ENCODE data around the gene IFIT3. TPM values are rescaled to one million over a fixed set of nuclear protein-coding genes. Genes with fewer than 3 reads are reported as not detected.
A peak's percentile ranks its signal among the peaks of the same experiment; 100 is the strongest.

The IFIT3 gene
- total and polyA plus RNA-seq, 2 experiments from 2014 or later: 10.4 to 10.9 TPM

- Histone ChIP-seq H3F3A (ENCODE audit: insufficient read depth) (peaks cover 18% of the 10 kb centered on the region), H3K9me2 (ENCODE audit: insufficient read depth) (no peaks in the 10 kb centered on the region), H3K4me1 (ENCODE audit: insufficient read depth) (peaks cover 27% of the 10 kb centered on the region), H3K36me3 (ENCODE audit: low read depth) (no peaks in the 10 kb centered on the region), H3K27ac (peak overlapping the region; percentile 94), H4K20me1 (ENCODE audit: insufficient read depth) (no peaks in the 10 kb centered on the region), H3K9ac (no peak overlapping the region), H3K4me2 (ENCODE audit: unreplicated experiment) (peak overlapping the region; percentile 52), H2AFZ (no peak overlapping the region), H3K27me3 (replicated peaks; ENCODE audit: insufficient read depth) (no peaks in the 10 kb centered on the region), H3K9me3 (ENCODE audit: low read depth) (no peaks in the 10 kb centered on the region), H3K4me3 (no peak overlapping the region), H3K79me2 (ENCODE audit: insufficient read depth) (no peaks in the 10 kb centered on the region)
- DNase-seq: no peak
- 89 to 91% methylated on average over 3 of the region's 3 CpGs for WGBS, 2 experiments (ENCODE audit: low coverage in 1 of 2, low lambda C conversion rate in 2 of 2, missing lambda C conversion rate in 2 of 2)
- TF ChIP-seq EZH2phosphoT487 (IDR thresholded peaks at IDR 0.05; ENCODE audit: insufficient read depth, low read depth) (no peak), EZH2 (IDR thresholded peaks at IDR 0.05; ENCODE audit: insufficient read depth, poor library complexity, severe bottlenecking) (no peak)
- in situ Hi-C loops (cut with MboI): no loop called here
These were observed 33.0 kb upstream of the IFIT3 start for GRCh38 chr10:89294721-89295239.

- Histone ChIP-seq H4K20me1 (ENCODE audit: insufficient read depth) (no peaks in the 10 kb centered on the region), H3K79me2 (ENCODE audit: insufficient read depth) (no peaks in the 10 kb centered on the region), H3K4me2 (ENCODE audit: unreplicated experiment) (peak overlapping the region; percentile 52), H3K9ac (peak overlapping the region; percentile 67), H3K9me3 (ENCODE audit: low read depth) (no peaks in the 10 kb centered on the region), H3F3A (ENCODE audit: insufficient read depth) (peaks cover 18% of the 10 kb centered on the region), H3K4me3 (peak overlapping the region; percentile 36), H3K36me3 (ENCODE audit: low read depth) (no peaks in the 10 kb centered on the region), H3K9me2 (ENCODE audit: insufficient read depth) (no peaks in the 10 kb centered on the region), H2AFZ (0 out of 2 replicates have a peak overlapping the region, but pooled peaks have one; percentile 37), H3K27me3 (replicated peaks; ENCODE audit: insufficient read depth) (no peaks in the 10 kb centered on the region), H3K27ac (peak overlapping the region; percentile 94), H3K4me1 (ENCODE audit: insufficient read depth) (peaks cover 27% of the 10 kb centered on the region)
- in situ Hi-C loops (cut with MboI): no loop called here
- TF ChIP-seq EZH2 (IDR thresholded peaks at IDR 0.05; ENCODE audit: insufficient read depth, poor library complexity, severe bottlenecking): no peak
- TF ChIP-seq EZH2phosphoT487 (IDR thresholded peaks at IDR 0.05; ENCODE audit: insufficient read depth, low read depth): no peak
- WGBS, 2 experiments (ENCODE audit: low coverage in 1 of 2, low lambda C conversion rate in 2 of 2, missing lambda C conversion rate in 2 of 2): 15 to 21% methylated on average over 1 of the region's 1 CpG
- peak; percentile 85 for DNase-seq
These were observed 32.2 kb upstream of the IFIT3 start for GRCh38 chr10:89295597-89295996.

GRCh38 chr10:89296220-89296648 lies 31.6 kb upstream of the IFIT3 start:
- WGBS, 2 experiments (ENCODE audit: low coverage in 1 of 2, low lambda C conversion rate in 2 of 2, missing lambda C conversion rate in 2 of 2): 14 to 24% methylated on average over 4 to 5 of the region's 5 CpGs
- Histone ChIP-seq H4K20me1 (ENCODE audit: insufficient read depth) (no peaks in the 10 kb centered on the region), H3K9ac (peak overlapping the region; percentile 67), H3F3A (ENCODE audit: insufficient read depth) (peaks cover 23% of the 10 kb centered on the region), H3K4me2 (ENCODE audit: unreplicated experiment) (peak overlapping the region; percentile 52), H3K79me2 (ENCODE audit: insufficient read depth) (no peaks in the 10 kb centered on the region), H2AFZ (peak overlapping the region; percentile 37), H3K27me3 (replicated peaks; ENCODE audit: insufficient read depth) (no peaks in the 10 kb centered on the region), H3K9me3 (ENCODE audit: low read depth) (no peaks in the 10 kb centered on the region), H3K9me2 (ENCODE audit: insufficient read depth) (no peaks in the 10 kb centered on the region), H3K27ac (peak overlapping the region; percentile 94), H3K4me3 (peak overlapping the region; percentile 36), H3K36me3 (ENCODE audit: low read depth) (no peaks in the 10 kb centered on the region), H3K4me1 (ENCODE audit: insufficient read depth) (peaks cover 32% of the 10 kb centered on the region)
- in situ Hi-C loops (cut with MboI): no loop called here
- peak; percentile 68 for DNase-seq
- TF ChIP-seq EZH2 (IDR thresholded peaks at IDR 0.05; ENCODE audit: insufficient read depth, poor library complexity, severe bottlenecking): no peak
- no peak for TF ChIP-seq EZH2phosphoT487 (IDR thresholded peaks at IDR 0.05; ENCODE audit: insufficient read depth, low read depth)

GRCh38 chr10:89297356-89297755 lies 30.4 kb upstream of the IFIT3 start:
- in situ Hi-C loops (cut with MboI): no loop called here
- Histone ChIP-seq H2AFZ (no peak overlapping the region), H4K20me1 (ENCODE audit: insufficient read depth) (no peaks in the 10 kb centered on the region), H3K4me1 (ENCODE audit: insufficient read depth) (peaks cover 39% of the 10 kb centered on the region), H3K79me2 (ENCODE audit: insufficient read depth) (no peaks in the 10 kb centered on the region), H3K27ac (no peak overlapping the region), H3K4me2 (ENCODE audit: unreplicated experiment) (no peak overlapping the region), H3K4me3 (no peak overlapping the region), H3K36me3 (ENCODE audit: low read depth) (no peaks in the 10 kb centered on the region), H3K9me3 (ENCODE audit: low read depth) (no peaks in the 10 kb centered on the region), H3K9me2 (ENCODE audit: insufficient read depth) (no peaks in the 10 kb centered on the region), H3K27me3 (replicated peaks; ENCODE audit: insufficient read depth) (no peaks in the 10 kb centered on the region), H3K9ac (no peak overlapping the region), H3F3A (ENCODE audit: insufficient read depth) (peaks cover 32% of the 10 kb centered on the region)
- no peak for DNase-seq
- 91 to 93% methylated on average over 4 of the region's 4 CpGs for WGBS, 2 experiments (ENCODE audit: low coverage in 1 of 2, low lambda C conversion rate in 2 of 2, missing lambda C conversion rate in 2 of 2)
- TF ChIP-seq EZH2 (IDR thresholded peaks at IDR 0.05; ENCODE audit: insufficient read depth, poor library complexity, severe bottlenecking) (no peak), EZH2phosphoT487 (IDR thresholded peaks at IDR 0.05; ENCODE audit: insufficient read depth, low read depth) (no peak)
